ENCODE data around the gene U2AF1L4. TPM values are rescaled to one million over a fixed set of nuclear protein-coding genes. Genes with fewer than 3 reads are reported as not detected.

Gene U2AF1L4
- total and polyA plus RNA-seq, 2 donors (not counting 3 experiments of a cell fraction or from before 2014, with no cell fraction given), result 5.6 to 13.5 TPM

DNA sequence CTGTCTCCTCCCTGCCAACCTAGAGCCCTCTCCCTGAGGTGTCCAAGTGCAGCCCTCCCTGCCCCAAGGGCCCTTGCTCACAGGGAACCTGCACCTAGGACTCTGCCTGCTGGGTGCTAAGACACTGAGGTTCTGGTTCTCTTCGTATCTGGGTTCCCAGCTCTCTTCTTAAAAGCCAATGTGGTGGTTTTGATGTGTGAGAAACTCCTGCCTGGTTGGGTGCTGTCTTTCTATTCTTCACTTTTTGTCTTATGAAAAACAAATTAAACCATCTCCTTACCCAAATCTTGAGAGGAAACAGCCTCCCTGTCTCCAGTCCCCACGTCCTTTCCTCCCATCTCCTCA is 31.7 kb downstream of the U2AF1L4 start:
- BruUV-seq (replicated peaks), result no TSS peak
- no peak overlapping the region for H3K4me2 ChIP-seq (ENCODE audit: insufficient read depth, low read length)
- no peak overlapping the region for H2AFZ ChIP-seq (ENCODE audit: low read depth, low read length)
- no peak overlapping the region for H3K27ac ChIP-seq (ENCODE audit: insufficient read depth, low read depth, low read length)
- intact Hi-C loops (cut with micrococcal nuclease), result no loop called here
- no peaks in the 10 kb centered on the region for H4K20me1 ChIP-seq (replicated peaks; ENCODE audit: control insufficient read depth, extremely low read depth, insufficient read depth, low read length)
- dilution Hi-C loops (cut with MboI; ENCODE audit: extremely low pct_ligation_motif_present, low sequenced_read_pairs), result no loop called here
- no peaks in the 10 kb centered on the region for H3K9me3 ChIP-seq (replicated peaks; ENCODE audit: control insufficient read depth, insufficient read depth, low read length)
- CTCF ChIA-PET, result interaction anchor here (1.6 to 2.2 kb wide), 2 partner anchors 15 to 19 kb away, joined by 4 to 11 read pairs; no protein-coding TSS in a partner anchor
- no peaks in the 10 kb centered on the region for H3K27me3 ChIP-seq (ENCODE audit: control insufficient read depth in 2 of 2, insufficient read depth in 2 of 2, low read length in 2 of 2)
- H3K4me1 ChIP-seq (ENCODE audit: control insufficient read depth, extremely low read depth, insufficient read depth, low read length), result peaks cover 11% of the 10 kb centered on the region
- no peaks in the 10 kb centered on the region for H3K36me3 ChIP-seq (ENCODE audit: control insufficient read depth in 2 of 2, extremely low read depth in 1 of 2, insufficient read depth in 2 of 2, low read length in 2 of 2)
- H3K4me3 ChIP-seq (replicated peaks in 1 of 3; ENCODE audit: insufficient read depth in 1 of 3, low read depth in 1 of 3, low read length in 3 of 3), result no peak overlapping the region
- POLR2A ChIA-PET, result no interaction called here
- H3K9me1 ChIP-seq (replicated peaks; ENCODE audit: control insufficient read depth, extremely low read depth, insufficient read depth, low read length), result no peaks in the 10 kb centered on the region
- no peak for TF ChIP-seq POLR2A (IDR thresholded peaks at IDR 0.05; ENCODE audit: low read depth, low read length)
- TF ChIP-seq, protein P1, sequence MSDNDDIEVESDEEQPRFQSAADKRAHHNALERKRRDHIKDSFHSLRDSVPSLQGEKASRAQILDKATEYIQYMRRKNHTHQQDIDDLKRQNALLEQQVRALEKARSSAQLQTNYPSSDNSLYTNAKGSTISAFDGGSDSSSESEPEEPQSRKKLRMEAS (IDR thresholded peaks at IDR 0.05; ENCODE audit: insufficient read depth, insufficient read length), result no peak
- no peak for TF ChIP-seq EZH2 (IDR thresholded peaks at IDR 0.05; ENCODE audit: borderline replicate concordance, low read depth, low read length, severe bottlenecking)
- no peak for TF ChIP-seq JUN (IDR thresholded peaks at IDR 0.05; ENCODE audit: borderline replicate concordance, insufficient read depth, insufficient read length, low read depth)
- TF ChIP-seq MYC (IDR thresholded peaks at IDR 0.05; ENCODE audit: low read depth, low read length), result no peak
- TF ChIP-seq POLR2AphosphoS5 (IDR thresholded peaks at IDR 0.05; ENCODE audit: insufficient read depth, low read depth, low read length), result no peak
- no peak for TF ChIP-seq FOS (IDR thresholded peaks at IDR 0.05; ENCODE audit: borderline replicate concordance, insufficient read depth, low read length)
- TF ChIP-seq GATA2 (IDR thresholded peaks at IDR 0.05; ENCODE audit: insufficient read depth, insufficient read length, low read depth, low read length), result no peak
- H3K9ac ChIP-seq (replicated peaks; ENCODE audit: extremely low read depth, insufficient read depth, low read length), result no peak overlapping the region
- H3K79me2 ChIP-seq (ENCODE audit: control insufficient read depth, insufficient read depth, low read length), result peaks cover 4% of the 10 kb centered on the region
- DNase-seq (ENCODE audit: low read depth, low spot score) (no peak), FAIRE-seq (no peak)
